Neural progenitor cell (in vitro differentiated cells): ENCODE results near the gene ADGRV1. TPM values are rescaled to one million over a fixed set of nuclear protein-coding genes. Genes with fewer than 3 reads are reported as not detected.
"Not testable (repeated sequence)": the region's sequence is repeated elsewhere in the genome, so short reads cannot be mapped to it uniquely, and the experiment has no call there.

Experiments used
- DNase-seq: peaks from one replicate; pipeline ENCODE4 v3.0.0-alpha.2; 2016; ENCODE audit warnings: low spot score
- H2AFZ ChIP-seq: fragments of 200-600 bp; sonication (generic); replicated peaks from 2 replicates; pipeline ENCODE4 v1.6.1; 2016; ENCODE audit warnings: antibody characterized with exemption
- H3F3A ChIP-seq: fragments of 200-600 bp; sonication (generic); 2 replicates; pipeline ENCODE4 v1.6.1; 2016; ENCODE audit warnings: antibody characterized with exemption, low read depth
- H3K27ac ChIP-seq: fragments of 200-600 bp; sonication (generic); 2 replicates; pipeline ENCODE4 v1.5.1; 2016; ENCODE audit warnings: mild to moderate bottlenecking
- H3K27me3 ChIP-seq: fragments of 200-600 bp; sonication (generic); 2 replicates; pipeline ENCODE4 v1.6.1; 2016; ENCODE audit warnings: mild to moderate bottlenecking, moderate library complexity
- H3K36me3 ChIP-seq: fragments of 200-600 bp; sonication (generic); 2 replicates; pipeline ENCODE4 v1.5.1; 2016
- H3K4me1 ChIP-seq: fragments of 200-600 bp; sonication (generic); 2 replicates; pipeline ENCODE4 v1.6.1; 2016; ENCODE audit warnings: mixed run types
- H3K4me2 ChIP-seq: fragments of 200-600 bp; sonication (generic); 2 replicates; pipeline ENCODE4 v1.6.1; 2016
- H3K4me3 ChIP-seq: fragments of 200-600 bp; sonication (generic); 2 replicates; pipeline ENCODE4 v1.5.1; 2016
- H3K79me2 ChIP-seq: fragments of 200-600 bp; sonication (generic); 2 replicates; pipeline ENCODE4 v1.6.1; 2016; ENCODE audit warnings: low read depth
- H3K9ac ChIP-seq: fragments of 200-600 bp; sonication (generic); 2 replicates; pipeline ENCODE4 v1.6.1; 2016
- H3K9me3 ChIP-seq: fragments of 200-600 bp; sonication (generic); 2 replicates; pipeline ENCODE4 v1.5.1; 2016; ENCODE audit warnings: low read depth
- H4K20me1 ChIP-seq: fragments of 200-600 bp; sonication (generic); 2 replicates; pipeline ENCODE4 v1.6.1; 2016; ENCODE audit warnings: low read depth
- H3K27ac Mint-ChIP-seq: 3 replicates; pipeline ENCODE4 v1.8.0; 2021; ENCODE audit warnings: mixed read lengths
- H3K27me3 Mint-ChIP-seq: 2 replicates; pipeline ENCODE4 v1.8.0; 2022; ENCODE audit warnings: low read depth, mild to moderate bottlenecking, inconsistent platforms, moderate library complexity, mixed read lengths; ENCODE audit not compliant: insufficient read depth
- H3K36me3 Mint-ChIP-seq: 3 replicates; pipeline ENCODE4 v1.8.0; 2021; ENCODE audit warnings: mixed read lengths
- H3K4me1 Mint-ChIP-seq: 3 replicates; pipeline ENCODE4 v1.8.0; 2021; ENCODE audit warnings: mixed read lengths
- H3K4me3 Mint-ChIP-seq: 3 replicates; pipeline ENCODE4 v1.8.0; 2021; ENCODE audit warnings: mild to moderate bottlenecking, moderate library complexity, mixed read lengths
- H3K9me3 Mint-ChIP-seq: 3 replicates; pipeline ENCODE4 v1.8.0; 2020; ENCODE audit warnings: mixed read lengths
- EZH2 ChIP-seq: fragments of 200-600 bp; sonication (generic); IDR thresholded peaks from 2 replicates; pipeline ENCODE4 v1.6.1; 2017; ENCODE audit warnings: antibody characterized with exemption, mild to moderate bottlenecking, moderate library complexity
- EZH2phosphoT487 ChIP-seq: fragments of 200-600 bp; sonication (generic); IDR thresholded peaks from 2 replicates; pipeline ENCODE4 v1.6.1; 2017; ENCODE audit warnings: antibody characterized with exemption
- total RNA-seq: library from RNA; depleted of rRNA; stranded (reverse); fragments of >200 nt; gene quantifications from 2 replicates; pipeline ENCODE4 v1.2.3, GENCODE V29; 2015; ENCODE audit warnings: low replicate concordance
- TF ChIP-seq, protein P1 (sequence below): fragments of 200-600 bp; sonication (generic); IDR thresholded peaks from 2 replicates; pipeline ENCODE4 v1.5.1; 2017; ENCODE audit warnings: antibody characterized with exemption, mild to moderate bottlenecking

ADGRV1 gene
- total RNA-seq, 1 donor from 2014 or later = 151 TPM

DNA sequence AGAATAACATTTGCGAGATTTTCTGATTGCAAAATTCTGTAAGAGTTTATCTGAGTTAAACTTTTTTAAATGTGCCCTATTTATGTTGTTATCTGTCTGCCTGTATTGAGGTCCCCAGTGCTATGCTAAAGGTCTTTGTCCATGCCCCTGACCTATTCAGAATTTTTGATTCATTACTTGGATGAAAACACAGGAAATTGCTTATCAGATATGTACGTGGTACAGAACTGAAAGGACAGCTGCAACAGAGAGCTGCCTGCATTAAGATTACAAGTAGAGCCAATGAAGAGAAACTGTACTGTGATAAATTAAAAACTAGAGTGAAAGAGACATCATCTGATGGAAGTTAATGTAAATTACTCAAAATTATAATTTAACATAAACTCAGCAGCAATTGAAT is 408.8 kb downstream of the ADGRV1 start:
- H3K4me1 ChIP-seq = no peaks in the 10 kb centered on the region
- H3K27me3 Mint-ChIP-seq = peaks cover 9% of the 10 kb centered on the region
- H3F3A ChIP-seq = no peaks in the 10 kb centered on the region
- no peak overlapping the region for H3K4me3 Mint-ChIP-seq
- TF ChIP-seq, protein P1, sequence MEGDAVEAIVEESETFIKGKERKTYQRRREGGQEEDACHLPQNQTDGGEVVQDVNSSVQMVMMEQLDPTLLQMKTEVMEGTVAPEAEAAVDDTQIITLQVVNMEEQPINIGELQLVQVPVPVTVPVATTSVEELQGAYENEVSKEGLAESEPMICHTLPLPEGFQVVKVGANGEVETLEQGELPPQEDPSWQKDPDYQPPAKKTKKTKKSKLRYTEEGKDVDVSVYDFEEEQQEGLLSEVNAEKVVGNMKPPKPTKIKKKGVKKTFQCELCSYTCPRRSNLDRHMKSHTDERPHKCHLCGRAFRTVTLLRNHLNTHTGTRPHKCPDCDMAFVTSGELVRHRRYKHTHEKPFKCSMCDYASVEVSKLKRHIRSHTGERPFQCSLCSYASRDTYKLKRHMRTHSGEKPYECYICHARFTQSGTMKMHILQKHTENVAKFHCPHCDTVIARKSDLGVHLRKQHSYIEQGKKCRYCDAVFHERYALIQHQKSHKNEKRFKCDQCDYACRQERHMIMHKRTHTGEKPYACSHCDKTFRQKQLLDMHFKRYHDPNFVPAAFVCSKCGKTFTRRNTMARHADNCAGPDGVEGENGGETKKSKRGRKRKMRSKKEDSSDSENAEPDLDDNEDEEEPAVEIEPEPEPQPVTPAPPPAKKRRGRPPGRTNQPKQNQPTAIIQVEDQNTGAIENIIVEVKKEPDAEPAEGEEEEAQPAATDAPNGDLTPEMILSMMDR = no peak
- TF ChIP-seq EZH2 (no peak), EZH2phosphoT487 (no peak)
- H3K9ac ChIP-seq = no peak overlapping the region
- peaks cover 14% of the 10 kb centered on the region for H3K36me3 ChIP-seq
- no peak overlapping the region for H3K27ac ChIP-seq
- H3K27me3 ChIP-seq = no peaks in the 10 kb centered on the region
- H3K4me1 Mint-ChIP-seq = no peaks in the 10 kb centered on the region
- no peak overlapping the region for H3K4me3 ChIP-seq
- H3K27ac Mint-ChIP-seq = no peak overlapping the region
- H3K4me2 ChIP-seq = no peak overlapping the region
- no peaks in the 10 kb centered on the region for H3K79me2 ChIP-seq
- peaks cover 9% of the 10 kb centered on the region for H3K9me3 ChIP-seq
- H3K9me3 Mint-ChIP-seq = peaks cover 20% of the 10 kb centered on the region
- H4K20me1 ChIP-seq = no peaks in the 10 kb centered on the region
- no peak overlapping the region for H2AFZ ChIP-seq
- DNase-seq = no peak
- H3K36me3 Mint-ChIP-seq = peaks cover 50% of the 10 kb centered on the region

- no peak overlapping the region for H3K9ac ChIP-seq
- TF ChIP-seq EZH2 (no peak), EZH2phosphoT487 (no peak)
- H3K4me1 ChIP-seq = no peaks in the 10 kb centered on the region
- H3K4me3 ChIP-seq = no peak overlapping the region
- no peak overlapping the region for H3K4me2 ChIP-seq
- Mint-ChIP-seq H3K9me3 (peaks cover 24% of the 10 kb centered on the region), H3K27me3 (peaks cover 9% of the 10 kb centered on the region), H3K36me3 (peaks cover 53% of the 10 kb centered on the region), H3K27ac (no peak overlapping the region), H3K4me1 (no peaks in the 10 kb centered on the region), H3K4me3 (no peak overlapping the region)
- no peak overlapping the region for H3K27ac ChIP-seq
- H3K36me3 ChIP-seq = peaks cover 14% of the 10 kb centered on the region
- H3K79me2 ChIP-seq = no peaks in the 10 kb centered on the region
- peaks cover 9% of the 10 kb centered on the region for H3K9me3 ChIP-seq
- no peak for DNase-seq
- no peaks in the 10 kb centered on the region for H4K20me1 ChIP-seq
- no peaks in the 10 kb centered on the region for H3F3A ChIP-seq
- H3K27me3 ChIP-seq = no peaks in the 10 kb centered on the region
- H2AFZ ChIP-seq = no peak overlapping the region
Measured at GRCh38 chr5:90967851-90968250, 409.3 kb downstream of the ADGRV1 start.

DNA sequence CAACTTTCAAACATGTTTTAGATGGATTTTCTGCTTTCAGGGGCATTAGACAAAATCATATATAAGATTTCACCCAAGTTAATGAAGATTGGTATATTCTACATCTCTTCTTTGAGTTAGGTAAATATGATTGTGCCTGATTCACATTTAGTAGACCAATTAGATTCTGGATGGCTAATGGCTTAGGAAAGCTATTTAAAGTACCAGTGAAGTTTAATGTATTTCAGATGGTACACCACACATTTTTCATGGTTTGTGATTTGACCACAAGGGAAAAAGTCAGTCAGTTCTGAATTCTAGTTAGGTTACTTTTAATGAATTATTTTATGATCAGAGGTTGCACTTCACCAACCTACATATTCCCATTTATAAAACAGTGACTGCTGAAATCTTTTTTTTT is 409.7 kb downstream of the ADGRV1 start:
- no peak overlapping the region for H3K27ac ChIP-seq
- peaks cover 14% of the 10 kb centered on the region for H3K36me3 ChIP-seq
- H3K4me1 ChIP-seq = no peaks in the 10 kb centered on the region
- Mint-ChIP-seq H3K36me3 (peaks cover 54% of the 10 kb centered on the region), H3K27ac (no peak overlapping the region), H3K4me3 (no peak overlapping the region), H3K27me3 (peaks cover 9% of the 10 kb centered on the region), H3K4me1 (no peaks in the 10 kb centered on the region), H3K9me3 (peaks cover 25% of the 10 kb centered on the region)
- no peak overlapping the region for H3K4me2 ChIP-seq
- H3K27me3 ChIP-seq = no peaks in the 10 kb centered on the region
- H3F3A ChIP-seq = no peaks in the 10 kb centered on the region
- DNase-seq = no peak
- TF ChIP-seq, protein P1 = no peak
- TF ChIP-seq EZH2 (no peak), EZH2phosphoT487 (no peak)
- H3K9me3 ChIP-seq = peaks cover 9% of the 10 kb centered on the region
- no peak overlapping the region for H3K9ac ChIP-seq
- H2AFZ ChIP-seq = no peak overlapping the region
- no peaks in the 10 kb centered on the region for H4K20me1 ChIP-seq
- H3K79me2 ChIP-seq = no peaks in the 10 kb centered on the region
- no peak overlapping the region for H3K4me3 ChIP-seq

DNA sequence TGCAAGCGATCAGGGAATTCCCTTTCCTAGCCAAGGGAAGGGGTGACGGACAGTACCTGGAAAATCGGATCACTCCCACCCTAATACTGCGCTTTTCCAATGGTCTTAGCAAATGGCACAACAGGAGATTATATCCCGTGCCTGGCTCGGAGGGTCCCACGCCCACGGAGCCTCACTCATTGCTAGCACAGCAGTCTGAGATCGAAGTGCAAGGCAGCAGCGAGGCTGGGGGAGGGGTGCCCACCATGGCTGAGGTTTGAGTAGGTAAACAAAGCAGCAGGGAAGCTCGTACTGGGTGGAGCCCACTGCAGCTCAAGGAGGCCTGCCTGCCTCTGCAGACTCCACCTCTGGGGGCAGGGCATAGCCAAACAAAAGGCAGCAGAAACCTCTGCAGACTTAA is 411.3 kb downstream of the ADGRV1 start:
- H4K20me1 ChIP-seq, H3K4me3 Mint-ChIP-seq, H3K4me3 ChIP-seq, DNase-seq, H3K27me3 ChIP-seq, H2AFZ ChIP-seq, H3K27ac ChIP-seq, H3F3A ChIP-seq, H3K27me3 Mint-ChIP-seq, H3K79me2 ChIP-seq, H3K27ac Mint-ChIP-seq, H3K9me3 ChIP-seq, H3K4me2 ChIP-seq, H3K4me1 Mint-ChIP-seq, H3K9ac ChIP-seq, H3K4me1 ChIP-seq: not testable (repeated sequence)
- peaks cover 49% of the 10 kb centered on the region for H3K36me3 Mint-ChIP-seq
- H3K9me3 Mint-ChIP-seq = peaks cover 33% of the 10 kb centered on the region
- peaks cover 14% of the 10 kb centered on the region for H3K36me3 ChIP-seq
